Hematopoietic multipotent progenitor cell treated with erythropoietin and hydrocortisone succinate and interleukin-3 and kit ligand, for 6 days (in vitro differentiated cells): Measurements from ENCODE around the gene CCDC54.

ENCODE experiments used
- DNase-seq: peaks from one replicate; pipeline ENCODE4 v3.0.0-alpha.2; 2015

The CCDC54 gene

GRCh38 chr3:107394502-107394901 lies 17.3 kb downstream of the CCDC54 start:
- no peak for DNase-seq

- no peak for DNase-seq
These were observed 17.8 kb downstream of the CCDC54 start for GRCh38 chr3:107395066-107395465.

GRCh38 chr3:107401301-107401700 lies 24.1 kb downstream of the CCDC54 start:
- no peak for DNase-seq

- no peak for DNase-seq
These were observed 25.0 kb downstream of the CCDC54 start for GRCh38 chr3:107402214-107402613.

- no peak for DNase-seq
These were observed 27.7 kb downstream of the CCDC54 start for GRCh38 chr3:107404727-107405469.

- no peak for DNase-seq
These were observed 30.1 kb downstream of the CCDC54 start for GRCh38 chr3:107407355-107407754.

- no peak for DNase-seq
These were observed 31.3 kb downstream of the CCDC54 start for GRCh38 chr3:107408513-107408912.

- no peak for DNase-seq
These were observed 32.1 kb downstream of the CCDC54 start for GRCh38 chr3:107409365-107409764.

GRCh38 chr3:107410606-107411005 lies 33.4 kb downstream of the CCDC54 start:
- DNase-seq: no peak

GRCh38 chr3:107411056-107411455 lies 33.8 kb downstream of the CCDC54 start:
- peak; percentile 59 for DNase-seq

- DNase-seq: no peak
These were observed 34.5 kb downstream of the CCDC54 start for GRCh38 chr3:107411779-107412178.

- DNase-seq: no peak
These were observed 35.1 kb downstream of the CCDC54 start for GRCh38 chr3:107412376-107412775.

GRCh38 chr3:107413264-107413663 lies 36.0 kb downstream of the CCDC54 start:
- no peak for DNase-seq

- no peak for DNase-seq
These were observed 37.2 kb downstream of the CCDC54 start for GRCh38 chr3:107414325-107414964.

GRCh38 chr3:107416138-107416537 lies 38.9 kb downstream of the CCDC54 start:
- no peak for DNase-seq

GRCh38 chr3:107416886-107417285 lies 39.6 kb downstream of the CCDC54 start:
- DNase-seq: no peak

GRCh38 chr3:107421170-107421792 lies 44.0 kb downstream of the CCDC54 start:
- DNase-seq: peak; percentile 88

GRCh38 chr3:107421881-107422280 lies 44.6 kb downstream of the CCDC54 start:
- DNase-seq: no peak

GRCh38 chr3:107425033-107425432 lies 47.8 kb downstream of the CCDC54 start:
- DNase-seq: no peak

GRCh38 chr3:107426223-107426622 lies 49.0 kb downstream of the CCDC54 start:
- DNase-seq: no peak
